Activated naive CD4-positive, alpha-beta T cell treated with anti-CD3 and anti-CD28 coated beads, Interleukin-2, amount 50 U/mL, for 72 hours (primary cell): ENCODE results near the gene SETD6. TPM values are rescaled to one million over a fixed set of nuclear protein-coding genes. Genes with fewer than 3 reads are reported as not detected.
"Not testable (repeated sequence)": the region's sequence is repeated elsewhere in the genome, so short reads cannot be mapped to it uniquely, and the experiment has no call there.

ENCODE experiments used
- ATAC-seq, 2 donors: fragments of 150-1000 bp; cut with Tn5 transposase; 2 replicates each; pipeline ENCODE4 v1.10.0; 2021; ENCODE audit warnings: mild to moderate bottlenecking in 2 of 2, moderate library complexity in 2 of 2
- DNase-seq, 2 donors: peaks; one replicate each; pipeline ENCODE4 v3.0.0; 2021 to 2022; ENCODE audit warnings: low spot score in 2 of 2
- H3K27ac Mint-ChIP-seq, 2 donors: one replicate each; pipeline ENCODE4 v1.8.0; 2022; ENCODE audit warnings: mild to moderate bottlenecking in 2 of 2, mixed read lengths in 2 of 2
- H3K36me3 Mint-ChIP-seq, 2 donors: one replicate each; pipeline ENCODE4 v1.8.0; 2022; ENCODE audit warnings: mixed read lengths in 2 of 2
- H3K9me3 Mint-ChIP-seq, 2 donors: one replicate each; pipeline ENCODE4 v1.8.0; 2022; ENCODE audit warnings: mixed read lengths in 2 of 2
- total RNA-seq, 2 donors: library from RNA; stranded (reverse); gene quantifications; one replicate each; pipeline ENCODE4 v1.2.3, GENCODE V29; 2022

The SETD6 gene
- total RNA-seq, 2 donors from 2014 or later: 10.6 to 13.9 TPM

GRCh38 chr16:58543685-58544084, 28.4 kb downstream of the SETD6 start:
- H3K36me3 Mint-ChIP-seq: peaks cover 5 to 28% of the 10 kb centered on the region in 2 donors
- ATAC-seq: no peak
- no peak overlapping the region for H3K27ac Mint-ChIP-seq
- no peaks in the 10 kb centered on the region for H3K9me3 Mint-ChIP-seq
- DNase-seq: no peak

- H3K9me3 Mint-ChIP-seq: no peaks in the 10 kb centered on the region
- no peak for DNase-seq
- peaks cover 0 to 25% of the 10 kb centered on the region in 2 donors for H3K36me3 Mint-ChIP-seq
- no peak for ATAC-seq
- no peak overlapping the region for H3K27ac Mint-ChIP-seq
Measured at GRCh38 chr16:58548378-58548777, 33.1 kb downstream of the SETD6 start.

- DNase-seq: no peak
- H3K27ac Mint-ChIP-seq: peak overlapping the region in 1 of 2 donors; percentile 24
- H3K9me3 Mint-ChIP-seq: no peaks in the 10 kb centered on the region
- ATAC-seq: peak in 1 of 2 donors; percentile 13
- H3K36me3 Mint-ChIP-seq: peaks cover 0 to 20% of the 10 kb centered on the region in 2 donors
Measured at GRCh38 chr16:58551496-58551895, 36.2 kb downstream of the SETD6 start.

GRCh38 chr16:58556678-58557077, 41.4 kb downstream of the SETD6 start:
- Mint-ChIP-seq H3K27ac (no peak overlapping the region), H3K36me3 (peaks cover 0 to 15% of the 10 kb centered on the region in 2 donors), H3K9me3 (no peaks in the 10 kb centered on the region)
- DNase-seq (no peak), ATAC-seq (no peak)

- no peak for DNase-seq
- ATAC-seq: no peak
- H3K27ac Mint-ChIP-seq: no peak overlapping the region
- no peaks in the 10 kb centered on the region for H3K9me3 Mint-ChIP-seq
- H3K36me3 Mint-ChIP-seq: peaks cover 5 to 28% of the 10 kb centered on the region in 2 donors
Measured at GRCh38 chr16:58563235-58563634, 47.9 kb downstream of the SETD6 start.

GRCh38 chr16:58563775-58564174, 48.5 kb downstream of the SETD6 start:
- ATAC-seq (no peak), DNase-seq (no peak)
- Mint-ChIP-seq H3K27ac (no peak overlapping the region), H3K9me3 (no peaks in the 10 kb centered on the region), H3K36me3 (peaks cover 5 to 28% of the 10 kb centered on the region in 2 donors)

- H3K36me3 Mint-ChIP-seq: peaks cover 9 to 28% of the 10 kb centered on the region in 2 donors
- ATAC-seq, DNase-seq, H3K27ac Mint-ChIP-seq, H3K9me3 Mint-ChIP-seq: not testable (repeated sequence)
Measured at GRCh38 chr16:58565697-58566096, 50.4 kb downstream of the SETD6 start.

Other genes starting within 250 kb of the SETD6 start
- gene PRSS54, start 220.5 kb upstream of the SETD6 start, total RNA-seq: not detected
- 10 to 100 TPM; 22.2 to 24.4 TPM for gene GINS3, start 123.0 kb upstream of the SETD6 start, total RNA-seq
- gene NDRG4, start 15.4 kb upstream of the SETD6 start, total RNA-seq: 10 to 100 TPM in 1 of 2 donors, 1 to 10 TPM in 1; 4.7 to 15.6 TPM
- gene CNOT1, start 114.3 kb downstream of the SETD6 start, total RNA-seq: 100 to 1,000 TPM; 300 to 360 TPM
- gene SLC38A7, start 169.3 kb downstream of the SETD6 start, total RNA-seq: 1 to 10 TPM; 5.8 to 6.7 TPM
- gene GOT2, start 218.8 kb downstream of the SETD6 start, total RNA-seq: 100 to 1,000 TPM; 108 to 116 TPM